IMR-90 (cell line): ENCODE data around the gene MCTP1. TPM values are rescaled to one million over a fixed set of nuclear protein-coding genes. Genes with fewer than 3 reads are reported as not detected.

Experiments used
- ATAC-seq: fragments of 200-7000 bp; cut with Tn5 transposase; 2 replicates; pipeline ENCODE4 v1.9.1; 2020; ENCODE audit warnings: low read depth, mild to moderate bottlenecking, moderate library complexity
- BruUV-seq: library from RNA; stranded (reverse); fragments of 400-500 nt; replicated peaks from 2 replicates; lab custom pipeline; 2021; lab: Mats Ljungman, UMichigan
- CTCF ChIA-PET: fragments of 300-600 bp; formaldehyde crosslinking; extraction: SDS; loops from one replicate; lab custom pipeline; 2021; ENCODE audit warnings: antibody characterized with exemption; lab: Yijun Ruan, JAX
- POLR2A ChIA-PET: fragments of 300-600 bp; sonication (Branson Sonifier 250); formaldehyde crosslinking; loops from one replicate; lab custom pipeline; 2022; ENCODE audit warnings: antibody characterized with exemption; ENCODE audit not compliant: unreplicated experiment; lab: Charles Lee
- DNase-seq: peaks from one replicate; pipeline ENCODE4 v3.0.0; 2013
- H2AFZ ChIP-seq: replicated peaks from 2 replicates; pipeline ENCODE3; 2013; ENCODE audit warnings: low read length, mild to moderate bottlenecking; ENCODE audit not compliant: poor library complexity
- H2AK5ac ChIP-seq: 2 replicates; pipeline ENCODE4 v1.6.1; 2013; ENCODE audit warnings: low read depth, low read length, inconsistent platforms
- H2AK9ac ChIP-seq: replicated peaks from 2 replicates; pipeline ENCODE3; 2013; ENCODE audit warnings: mild to moderate bottlenecking, low read depth, low read length, moderate library complexity; ENCODE audit not compliant: poor library complexity
- H2BK120ac ChIP-seq: 2 replicates; pipeline ENCODE4 v1.6.1; 2013; ENCODE audit warnings: low read depth, low read length, inconsistent platforms
- H2BK15ac ChIP-seq: 3 replicates; pipeline ENCODE4 v1.6.1; 2013; ENCODE audit warnings: low read depth, low read length, inconsistent platforms
- H2BK20ac ChIP-seq: 2 replicates; pipeline ENCODE4 v1.6.1; 2013; ENCODE audit warnings: low read depth, mild to moderate bottlenecking, inconsistent platforms, low read length, moderate library complexity
- H2BK5ac ChIP-seq: 2 replicates; pipeline ENCODE4 v1.6.1; 2013; ENCODE audit warnings: mild to moderate bottlenecking, low read depth, low read length, inconsistent platforms; ENCODE audit not compliant: poor library complexity, severe bottlenecking
- H3K14ac ChIP-seq: replicated peaks from 2 replicates; pipeline ENCODE4 v1.6.1; 2013; ENCODE audit warnings: low read depth, low read length, inconsistent platforms
- H3K18ac ChIP-seq: 2 replicates; pipeline ENCODE4 v1.6.1; 2013; ENCODE audit warnings: low read depth, low read length, control low read depth
- H3K23ac ChIP-seq: 2 replicates; pipeline ENCODE4 v1.6.1; 2013; ENCODE audit warnings: low read depth, low read length, inconsistent platforms
- H3K27ac ChIP-seq: 2 replicates; pipeline ENCODE4 v1.5.1; 2013; ENCODE audit warnings: mild to moderate bottlenecking, control low read depth, low read length; ENCODE audit not compliant: insufficient read depth
- H3K27me3 ChIP-seq: 2 replicates; pipeline ENCODE4 v1.6.1; 2013; ENCODE audit warnings: low read length; ENCODE audit not compliant: control insufficient read depth, insufficient read depth
- H3K36me3 ChIP-seq: 2 replicates; pipeline ENCODE4 v1.6.1; 2013; ENCODE audit warnings: low read length, mixed read lengths; ENCODE audit not compliant: control insufficient read depth, insufficient read depth
- H3K4ac ChIP-seq: 2 replicates; pipeline ENCODE4 v1.6.1; 2013; ENCODE audit warnings: low read depth, low read length, inconsistent platforms
- H3K4me1 ChIP-seq: 2 replicates; pipeline ENCODE4 v1.6.1; 2013; ENCODE audit warnings: low read length, mixed read lengths; ENCODE audit not compliant: control insufficient read depth, insufficient read depth
- H3K4me2 ChIP-seq: 2 replicates; pipeline ENCODE4 v1.6.1; 2013; ENCODE audit warnings: low read depth, mild to moderate bottlenecking, control low read depth, low read length, moderate library complexity
- H3K4me3 ChIP-seq: 2 replicates; pipeline ENCODE4 v1.5.1; 2013; ENCODE audit warnings: low read depth, mild to moderate bottlenecking, control low read depth, low read length, moderate library complexity; ENCODE audit not compliant: insufficient read depth
- H3K56ac ChIP-seq: 2 replicates; pipeline ENCODE4 v1.6.1; 2013; ENCODE audit warnings: low read length, inconsistent platforms; ENCODE audit not compliant: insufficient read depth; ENCODE audit errors: extremely low read depth
- H3K79me1 ChIP-seq, 2 experiments: 2 replicates each; pipeline ENCODE4 v1.6.1; 2013; ENCODE audit warnings: low read length in 2 of 2, inconsistent platforms in 1 of 2, low read depth in 1 of 2
- H3K9ac ChIP-seq: 2 replicates; pipeline ENCODE4 v1.6.1; 2013; ENCODE audit warnings: low read depth, low read length, control low read depth
- H3K9me1 ChIP-seq: 2 replicates; pipeline ENCODE4 v1.6.1; 2013; ENCODE audit warnings: low read length, inconsistent platforms; ENCODE audit not compliant: insufficient read depth
- H3K9me3 ChIP-seq: 2 replicates; pipeline ENCODE4 v1.6.1; 2013; ENCODE audit warnings: low read length; ENCODE audit not compliant: control insufficient read depth, insufficient read depth
- H4K20me1 ChIP-seq: 2 replicates; pipeline ENCODE4 v1.6.1; 2013; ENCODE audit warnings: low read length, inconsistent platforms; ENCODE audit not compliant: insufficient read depth
- H4K5ac ChIP-seq: 2 replicates; pipeline ENCODE4 v1.6.1; 2013; ENCODE audit warnings: mild to moderate bottlenecking, low read depth, low read length, control low read depth
- H4K8ac ChIP-seq, 2 experiments: 2 replicates each; pipeline ENCODE4 v1.6.1; 2013; ENCODE audit warnings: low read depth in 2 of 2, low read length in 2 of 2, control low read depth in 1 of 2, inconsistent platforms in 1 of 2
- H4K91ac ChIP-seq: 2 replicates; pipeline ENCODE4 v1.6.1; 2013; ENCODE audit warnings: low read depth, low read length, inconsistent platforms; ENCODE audit not compliant: insufficient read depth
- BHLHE40 ChIP-seq: fragments of 150-350 bp; IDR thresholded peaks from 2 replicates; pipeline ENCODE4 v1.6.1; 2016; ENCODE audit warnings: mild to moderate bottlenecking, low read depth, low read length
- CEBPB ChIP-seq: IDR thresholded peaks from 2 replicates; pipeline ENCODE4 v1.6.1; 2012; ENCODE audit warnings: low read depth, low read length, improper control_type of control experiment
- CHD1 ChIP-seq: IDR thresholded peaks from 2 replicates; pipeline ENCODE4 v1.6.1; 2012; ENCODE audit warnings: low read depth, low read length, improper control_type of control experiment
- ELK1 ChIP-seq: fragments of 150-350 bp; IDR thresholded peaks from 2 replicates; pipeline ENCODE4 v1.6.1; 2016; ENCODE audit warnings: low read depth, mild to moderate bottlenecking, low read length, moderate library complexity, borderline replicate concordance
- FOS ChIP-seq: fragments of 150-350 bp; IDR thresholded peaks from 2 replicates; pipeline ENCODE4 v1.6.1; 2016; ENCODE audit warnings: low read depth, low read length
- MAFK ChIP-seq: IDR thresholded peaks from 2 replicates; pipeline ENCODE4 v1.6.1; 2012; ENCODE audit warnings: low read depth, low read length, improper control_type of control experiment
- MAZ ChIP-seq: IDR thresholded peaks from 2 replicates; pipeline ENCODE4 v1.6.1; 2012; ENCODE audit warnings: low read depth, mild to moderate bottlenecking, low read length, improper control_type of control experiment, moderate library complexity, borderline replicate concordance
- MXI1 ChIP-seq: IDR thresholded peaks from 2 replicates; pipeline ENCODE4 v1.6.1; 2012; ENCODE audit warnings: low read depth, mild to moderate bottlenecking, low read length, moderate library complexity, borderline replicate concordance
- NFE2L2 ChIP-seq: fragments of 150-350 bp; IDR thresholded peaks from 2 replicates; pipeline ENCODE4 v1.6.1; 2016; ENCODE audit warnings: low read depth, mild to moderate bottlenecking, low read length
- POLR2A ChIP-seq: IDR thresholded peaks from 2 replicates; pipeline ENCODE4 v1.6.1; 2012; ENCODE audit warnings: mild to moderate bottlenecking, low read depth, low read length
- RAD21 ChIP-seq: IDR thresholded peaks from 2 replicates; pipeline ENCODE4 v1.6.1; 2012; ENCODE audit warnings: low read length, improper control_type of control experiment
- RCOR1 ChIP-seq: IDR thresholded peaks from 2 replicates; pipeline ENCODE4 v1.6.1; 2012; ENCODE audit warnings: mild to moderate bottlenecking, low read length, improper control_type of control experiment; ENCODE audit not compliant: insufficient replicate concordance
- RFX5 ChIP-seq: IDR thresholded peaks from 2 replicates; pipeline ENCODE4 v1.8.0; 2012; ENCODE audit warnings: low read depth, mild to moderate bottlenecking, low read length, moderate library complexity
- SMC3 ChIP-seq: fragments of 150-350 bp; IDR thresholded peaks from 2 replicates; pipeline ENCODE4 v1.6.1; 2016; ENCODE audit warnings: low read depth, mild to moderate bottlenecking, antibody characterized with exemption, low read length, moderate library complexity
- USF2 ChIP-seq: fragments of 150-350 bp; IDR thresholded peaks from 2 replicates; pipeline ENCODE4 v1.6.1; 2017; ENCODE audit warnings: mild to moderate bottlenecking, antibody characterized with exemption, low read length, low read depth
- WGBS, 2 experiments: methylation state at CpG; one replicate each; pipeline versions ENCODE4 v1.1.5 to v1.1.7; 2013; ENCODE audit warnings: missing lambda C conversion rate in 2 of 2; ENCODE audit not compliant: insufficient read length in 1 of 2; ENCODE audit errors: extremely low coverage in 2 of 2; 5-methylcytosine and 5-hydroxymethylcytosine counted together
- dilution Hi-C: fragments of 300-500 bp; cut with HindIII; formaldehyde crosslinking; loops from one replicate; pipeline ENCODE4 v1.14.3; 2018; ENCODE audit warnings: low sequenced_read_pairs; ENCODE audit not compliant: unreplicated experiment
- in situ Hi-C: fragments of 300-500 bp; cut with MboI; formaldehyde crosslinking; loops from 3 replicates; pipeline ENCODE4 v1.14.3; 2019; ENCODE audit warnings: low sequenced_read_pairs, inconsistent platforms, mixed read lengths
- intact Hi-C: fragments of 100-400 bp; cut with micrococcal nuclease; formaldehyde crosslinking; loops from 2 replicates; pipeline ENCODE4 v1.10.0; 2022
- polyA plus RNA-seq, 3 experiments: library from polyadenylated mRNA; depleted of rRNA; stranded (reverse); fragments of >200 nt; gene quantifications; 2 replicates each; pipeline ENCODE4 v1.2.3, GENCODE V29; 2012; ENCODE audit warnings: low replicate concordance in 1 of 3
- total RNA-seq: library from RNA; depleted of rRNA; stranded (reverse); fragments of >200 nt; gene quantifications from 2 replicates; pipeline ENCODE4 v1.2.3, GENCODE V29; 2012

MCTP1 gene
- total and polyA plus RNA-seq, 2 of the 4 experiments (the other 2 are of a cell fraction), result 0.21 TPM; not detected in 1

- no peak overlapping the region for H3K14ac ChIP-seq
- ChIA-PET POLR2A (no interaction called here), CTCF (interaction anchor here (0.6 to 1.0 kb wide), 2 partner anchors 10 to 1114 kb away, joined by 3 to 4 read pairs; no protein-coding TSS in a partner anchor)
- no peak overlapping the region for H2AFZ ChIP-seq
- in situ Hi-C loops (no loop called here), intact Hi-C loops (no loop called here), dilution Hi-C loops (no loop called here)
- no peak overlapping the region for H3K27ac ChIP-seq
- H3K79me1 ChIP-seq, result no peaks in the 10 kb centered on the region
- no peak overlapping the region for H4K8ac ChIP-seq
- no peaks in the 10 kb centered on the region for H4K20me1 ChIP-seq
- no peak for DNase-seq
- H3K9me1 ChIP-seq, result no peaks in the 10 kb centered on the region
- H2BK120ac ChIP-seq, result no peak overlapping the region
- H2BK15ac ChIP-seq, result no peak overlapping the region
- H3K27me3 ChIP-seq, result 0 out of 2 replicates have a peak, but pooled peaks cover 1% of the 10 kb centered on the region
- H4K91ac ChIP-seq, result no peak overlapping the region
- no peak overlapping the region for H2BK20ac ChIP-seq
- H3K4me2 ChIP-seq, result no peak overlapping the region
- H2AK9ac ChIP-seq, result no peak overlapping the region
- no peak overlapping the region for H3K4me3 ChIP-seq
- H2BK5ac ChIP-seq, result no peak overlapping the region
- no peak overlapping the region for H3K9ac ChIP-seq
- H3K4ac ChIP-seq, result no peak overlapping the region
- TF ChIP-seq SMC3 (no peak), ELK1 (no peak), BHLHE40 (no peak), MAZ (no peak), USF2 (no peak), NFE2L2 (no peak), CHD1 (no peak), RAD21 (no peak), FOS (no peak), RCOR1 (no peak), RFX5 (no peak), MAFK (no peak), CEBPB (no peak), POLR2A (no peak), MXI1 (no peak)
- 89% methylated on average over 3 of the region's 3 CpGs; no CpG with 5 or more reads in 1 of the 2 experiments for WGBS, 2 experiments
- H2AK5ac ChIP-seq, result no peak overlapping the region
- no peak overlapping the region for H3K56ac ChIP-seq
- no peaks in the 10 kb centered on the region for H3K36me3 ChIP-seq
- no peaks in the 10 kb centered on the region for H3K4me1 ChIP-seq
- no TSS peak for BruUV-seq
- no peak overlapping the region for H4K5ac ChIP-seq
- no peak overlapping the region for H3K23ac ChIP-seq
- ATAC-seq, result no peak
- H3K18ac ChIP-seq, result no peak overlapping the region
- no peaks in the 10 kb centered on the region for H3K9me3 ChIP-seq
These were observed 536.7 kb downstream of the MCTP1 start for GRCh38 chr5:94748212-94748611.
